Epithelial cell of proximal tubule (primary cell): ENCODE measurements around the gene DYNC1I2. TPM values are rescaled to one million over a fixed set of nuclear protein-coding genes. Genes with fewer than 3 reads are reported as not detected.

Experiments
- DNase-seq: peaks from one replicate; pipeline ENCODE4 v3.0.0-alpha.2; 2011; ENCODE audit warnings: low read depth
- H3K4me3 ChIP-seq: 2 replicates; pipeline ENCODE4 v1.5.1; 2011; ENCODE audit warnings: low read depth, mild to moderate bottlenecking, low read length
- total RNA-seq: library from RNA; depleted of rRNA; stranded (reverse); fragments of >200 nt; gene quantifications from 2 replicates; pipeline ENCODE4 v1.2.3, GENCODE V29; 2015
- TF ChIP-seq, protein P1 (sequence below): conservative IDR thresholded peaks from 2 replicates; pipeline ENCODE4 v1.5.1; 2012; ENCODE audit warnings: low read depth, mild to moderate bottlenecking, low read length

DYNC1I2 gene
- total RNA-seq, 1 donor from 2014 or later: 146 TPM

DNA sequence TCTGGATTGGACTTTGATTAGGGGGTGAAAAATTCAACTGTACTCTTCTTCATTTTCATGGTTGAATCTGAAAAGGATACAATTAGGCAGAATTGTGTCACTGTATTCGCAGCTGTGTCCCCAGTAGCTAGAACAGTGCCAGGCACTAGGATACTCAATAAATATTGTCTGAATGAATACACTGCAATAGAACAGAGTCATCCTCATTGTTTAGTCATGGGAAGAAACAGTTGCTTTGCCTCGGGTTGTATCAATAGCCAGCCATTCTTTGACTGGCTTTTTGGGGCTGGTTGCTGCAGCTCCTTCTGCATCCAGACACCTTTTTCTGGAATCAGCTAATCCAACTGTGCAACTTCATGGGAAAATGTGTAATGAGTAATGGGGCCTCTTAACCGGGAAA lies 18.1 kb upstream of the DYNC1I2 start:
- H3K4me3 ChIP-seq: no peak overlapping the region
- DNase-seq: no peak
- TF ChIP-seq, protein P1, sequence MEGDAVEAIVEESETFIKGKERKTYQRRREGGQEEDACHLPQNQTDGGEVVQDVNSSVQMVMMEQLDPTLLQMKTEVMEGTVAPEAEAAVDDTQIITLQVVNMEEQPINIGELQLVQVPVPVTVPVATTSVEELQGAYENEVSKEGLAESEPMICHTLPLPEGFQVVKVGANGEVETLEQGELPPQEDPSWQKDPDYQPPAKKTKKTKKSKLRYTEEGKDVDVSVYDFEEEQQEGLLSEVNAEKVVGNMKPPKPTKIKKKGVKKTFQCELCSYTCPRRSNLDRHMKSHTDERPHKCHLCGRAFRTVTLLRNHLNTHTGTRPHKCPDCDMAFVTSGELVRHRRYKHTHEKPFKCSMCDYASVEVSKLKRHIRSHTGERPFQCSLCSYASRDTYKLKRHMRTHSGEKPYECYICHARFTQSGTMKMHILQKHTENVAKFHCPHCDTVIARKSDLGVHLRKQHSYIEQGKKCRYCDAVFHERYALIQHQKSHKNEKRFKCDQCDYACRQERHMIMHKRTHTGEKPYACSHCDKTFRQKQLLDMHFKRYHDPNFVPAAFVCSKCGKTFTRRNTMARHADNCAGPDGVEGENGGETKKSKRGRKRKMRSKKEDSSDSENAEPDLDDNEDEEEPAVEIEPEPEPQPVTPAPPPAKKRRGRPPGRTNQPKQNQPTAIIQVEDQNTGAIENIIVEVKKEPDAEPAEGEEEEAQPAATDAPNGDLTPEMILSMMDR: no peak

DNA sequence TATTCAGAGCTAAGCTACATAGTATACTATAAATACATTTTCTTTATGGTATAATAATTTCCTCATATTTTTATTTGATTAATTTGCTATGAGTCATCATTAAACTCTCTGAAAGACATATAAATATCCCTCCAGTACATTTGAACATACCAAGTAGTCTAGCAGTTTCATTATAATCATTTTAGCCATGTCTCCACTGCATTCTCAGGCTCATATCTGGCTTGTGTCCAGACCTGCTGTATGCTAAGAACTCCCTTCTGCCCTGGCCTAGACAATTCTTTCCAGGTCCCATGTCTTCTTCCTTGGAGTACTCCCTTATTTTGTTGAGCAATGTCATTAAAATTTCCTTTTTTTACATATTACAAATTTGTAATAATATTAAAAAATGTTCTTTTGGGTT lies 16.6 kb upstream of the DYNC1I2 start:
- TF ChIP-seq, protein P1: no peak

DNA sequence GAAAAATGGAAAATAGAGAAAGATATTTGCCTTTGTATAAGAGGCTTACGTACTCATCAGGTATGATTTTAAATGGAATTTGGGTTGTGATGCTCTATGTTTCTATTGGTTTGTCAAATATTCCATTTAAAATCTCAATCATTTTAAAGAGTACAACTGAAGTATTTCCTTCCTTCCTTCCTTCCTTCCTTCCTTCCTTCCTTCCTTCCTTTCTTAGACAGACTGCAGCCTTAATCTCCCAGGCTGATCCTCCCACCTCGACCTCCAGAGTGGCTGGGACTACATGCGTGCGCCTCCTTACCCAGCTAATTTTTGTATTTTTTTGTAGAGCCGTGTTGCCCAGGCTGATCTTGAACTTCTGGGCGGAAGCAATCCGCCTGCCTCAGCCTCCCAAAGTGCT lies 15.4 kb upstream of the DYNC1I2 start:
- no peak for DNase-seq
- TF ChIP-seq, protein P1: no peak
- no peak overlapping the region for H3K4me3 ChIP-seq

More for the DNA sequence above, 16.6 kb upstream of the DYNC1I2 start:
- DNase-seq: no peak
- no peak overlapping the region for H3K4me3 ChIP-seq

DNA sequence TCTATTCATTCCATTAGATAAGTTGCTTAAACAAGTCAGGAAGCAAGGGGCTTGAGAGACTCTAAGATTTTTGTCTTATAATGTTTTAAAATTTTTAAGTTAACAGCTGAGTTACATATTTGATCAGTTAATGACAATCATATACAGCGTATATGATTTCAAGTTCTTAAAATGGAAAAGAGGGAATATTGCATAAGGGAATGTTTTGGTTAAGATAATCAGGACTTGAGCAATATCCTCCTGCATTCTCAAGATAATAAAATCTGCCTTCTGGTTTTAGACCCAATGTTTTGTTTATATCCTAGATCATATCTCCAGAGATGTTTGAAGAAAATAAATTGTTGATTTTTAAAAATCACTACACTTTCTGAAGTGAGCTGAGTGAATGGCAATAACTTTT lies 13.4 kb upstream of the DYNC1I2 start:
- TF ChIP-seq, protein P1: no peak

DNA sequence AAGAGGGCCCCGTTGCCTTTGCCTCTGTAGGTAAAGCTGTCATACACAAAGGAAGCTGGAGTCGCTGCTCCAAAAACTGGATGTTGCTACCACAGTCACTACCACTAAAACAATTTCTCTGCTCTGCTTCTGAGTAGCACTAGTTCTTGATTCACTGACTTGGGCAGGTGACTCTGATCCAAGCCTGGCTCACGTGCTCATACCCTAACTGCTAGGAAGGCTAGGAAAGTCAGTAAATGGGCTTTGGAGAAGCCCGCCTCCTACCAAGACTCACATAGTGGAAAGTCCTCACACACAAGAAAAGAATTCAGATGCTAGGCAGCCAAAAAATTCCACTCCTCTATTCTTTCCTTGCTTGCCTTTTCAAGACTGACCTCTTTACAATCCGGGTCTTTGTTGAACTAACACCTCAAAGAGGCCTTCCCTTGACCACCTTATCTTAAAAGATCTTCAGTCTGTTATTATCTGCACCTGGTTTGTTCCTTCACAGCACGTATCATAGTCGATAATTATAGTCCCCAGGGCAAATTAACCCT lies 11.4 kb upstream of the DYNC1I2 start:
- H3K4me3 ChIP-seq: no peak overlapping the region
- TF ChIP-seq, protein P1: no peak

More for the DNA sequence above, 13.4 kb upstream of the DYNC1I2 start:
- DNase-seq: no peak
- H3K4me3 ChIP-seq: no peak overlapping the region

DNA sequence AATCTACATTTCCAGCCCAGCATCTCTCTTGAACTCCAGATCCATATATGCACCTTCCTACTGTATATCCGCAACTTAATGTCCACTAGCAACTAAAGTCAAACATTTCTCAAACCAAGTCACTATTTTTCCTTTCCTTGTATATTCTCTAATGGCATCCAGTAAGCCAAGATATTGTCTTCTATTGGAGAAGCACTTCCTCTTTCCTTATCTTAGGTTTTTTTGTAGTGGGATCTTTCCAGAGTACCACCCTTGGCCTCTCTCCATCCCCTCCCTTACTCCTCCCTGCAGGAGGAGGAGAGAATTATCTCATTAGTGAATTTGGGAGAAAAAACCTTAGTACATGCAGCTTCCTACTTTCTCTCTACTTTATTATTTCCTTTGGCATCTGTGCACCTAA lies 8.7 kb upstream of the DYNC1I2 start:
- no peak for DNase-seq
- H3K4me3 ChIP-seq: no peak overlapping the region
- TF ChIP-seq, protein P1: no peak

More for the DNA sequence above, 11.4 kb upstream of the DYNC1I2 start:
- no peak for DNase-seq

DNA sequence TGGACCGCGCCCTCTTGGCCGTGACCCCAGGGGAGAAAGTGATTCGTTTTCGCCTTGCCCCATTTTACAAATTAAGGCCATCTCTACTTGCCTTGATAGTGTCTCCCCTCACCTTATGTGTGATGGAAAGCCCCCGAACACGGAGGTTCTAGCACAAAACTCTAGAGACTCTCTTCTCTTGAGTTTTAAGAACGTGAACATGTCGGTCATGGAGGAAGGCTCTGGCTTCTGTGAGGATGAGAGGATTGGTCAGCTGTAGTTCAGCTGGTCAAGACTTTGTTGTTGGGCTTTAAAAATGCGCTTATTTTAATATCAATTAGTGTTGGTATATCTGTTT lies 828 bp downstream of the DYNC1I2 start:
- TF ChIP-seq, protein P1: no peak
- no peak for DNase-seq
- peak overlapping the region; percentile 78 for H3K4me3 ChIP-seq
